ENCODE data around the gene MEP1A.

Gene MEP1A

DNA sequence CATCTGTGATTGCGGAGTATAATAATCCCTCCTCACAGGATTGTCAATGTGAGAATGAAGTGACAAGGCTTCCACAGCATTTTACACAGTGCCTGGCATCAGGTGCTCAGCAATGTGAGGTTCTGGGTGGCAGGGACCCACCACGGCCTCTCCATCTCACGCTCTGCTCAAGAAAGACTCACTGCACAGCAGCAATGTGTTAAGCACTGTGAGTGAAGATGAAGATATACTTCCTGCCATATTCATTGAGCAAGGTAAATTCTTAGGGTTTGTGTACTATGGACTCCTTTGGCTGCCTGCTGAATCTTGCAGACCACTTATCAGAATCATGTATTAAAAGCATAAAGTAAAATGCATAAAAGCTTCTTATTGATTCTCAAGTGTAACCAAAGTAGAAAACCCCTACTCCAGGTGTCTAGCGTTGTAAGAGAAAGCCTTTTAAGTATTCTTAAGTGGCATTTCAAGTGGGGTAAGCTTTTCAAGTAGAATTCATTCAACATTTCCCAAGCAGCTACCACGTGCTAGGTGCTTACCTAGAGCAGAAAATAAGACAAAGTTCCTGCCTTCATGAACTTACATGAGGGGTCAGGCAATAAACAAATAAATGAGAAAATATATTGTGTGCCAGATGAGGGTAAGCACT, 17.0 kb upstream of the MEP1A start:
- DNase-seq: peak in 1 of 2 experiments; percentile 66

DNA sequence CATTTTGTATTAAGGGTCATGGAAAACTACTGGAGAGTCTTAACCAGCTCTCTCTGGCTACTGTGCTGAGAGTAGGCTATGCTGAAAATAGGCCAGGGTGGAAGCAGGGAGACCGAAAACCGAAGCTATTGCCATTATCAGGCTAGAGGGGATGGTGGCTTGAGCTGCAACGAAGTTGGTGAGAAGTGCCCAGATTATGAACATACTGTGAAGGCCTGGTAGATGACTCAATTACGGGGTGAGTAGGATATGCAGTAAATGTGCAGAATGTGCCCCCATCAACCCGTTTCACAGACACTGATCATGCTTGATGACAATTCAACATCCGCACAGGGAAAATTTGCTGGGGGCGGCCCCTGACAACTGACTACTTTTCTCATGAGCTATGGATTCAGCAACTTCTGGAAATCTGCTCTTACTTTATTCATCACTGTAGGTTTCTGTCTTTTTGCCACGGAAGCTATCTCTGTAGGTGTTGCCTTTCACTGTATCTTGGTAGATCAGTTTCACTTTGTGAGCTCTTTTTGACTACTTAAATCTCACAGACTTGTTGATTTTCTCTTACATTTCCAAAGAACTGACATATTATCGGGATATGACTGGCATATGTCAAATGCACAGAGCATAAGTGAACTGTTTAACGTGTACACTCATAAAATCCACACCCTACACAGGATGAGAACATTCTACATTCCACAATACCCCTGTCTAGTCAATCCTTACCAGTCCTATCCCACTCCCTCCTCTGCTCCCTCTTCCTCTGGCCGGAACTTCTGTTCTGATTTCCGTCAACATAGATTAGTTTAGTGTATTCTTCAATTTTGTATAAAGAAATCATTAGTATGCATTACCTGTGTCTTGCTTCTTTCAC, 15.5 kb upstream of the MEP1A start:
- no peak for DNase-seq

DNA sequence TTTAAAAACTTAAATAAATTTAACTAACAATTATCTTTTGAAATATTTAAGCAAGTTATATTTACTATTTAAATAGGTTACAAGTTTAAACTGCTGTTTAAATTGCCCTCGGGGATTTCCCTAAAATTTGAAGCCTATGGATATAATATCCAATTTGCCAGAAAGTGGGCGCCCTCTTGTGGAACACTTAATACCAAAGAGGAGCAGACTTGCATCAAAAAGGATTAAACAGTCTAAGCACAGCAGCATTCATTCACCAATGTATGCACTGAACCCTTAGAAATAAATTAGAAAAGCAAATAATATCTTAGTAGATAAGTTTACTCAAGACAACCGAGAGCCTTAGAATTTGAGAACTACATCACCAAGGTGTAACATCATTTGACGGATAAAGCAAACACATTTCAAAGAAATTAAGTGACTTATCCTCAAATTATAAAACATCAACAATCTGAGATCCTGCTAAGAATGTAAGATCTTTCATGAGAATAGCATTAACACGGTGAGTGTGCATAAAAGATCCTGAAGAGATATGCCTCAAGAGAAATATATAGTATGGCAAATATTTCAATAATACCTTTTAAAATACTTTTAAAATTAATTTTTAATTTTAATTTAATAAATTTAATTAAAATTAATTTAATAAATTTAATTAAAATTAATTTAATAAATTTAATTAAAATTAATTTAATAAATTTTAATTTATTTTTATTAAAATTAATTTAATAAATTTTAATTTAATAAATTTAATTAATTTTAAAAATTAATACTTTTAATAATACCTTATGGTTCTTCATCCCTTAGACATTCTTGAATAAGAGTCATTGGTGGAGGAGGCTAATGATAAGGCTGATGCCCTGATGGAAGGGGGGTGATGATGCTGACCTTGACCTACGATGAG, 11.5 kb upstream of the MEP1A start:
- DNase-seq: peak in 1 of 2 experiments; percentile 44

DNA sequence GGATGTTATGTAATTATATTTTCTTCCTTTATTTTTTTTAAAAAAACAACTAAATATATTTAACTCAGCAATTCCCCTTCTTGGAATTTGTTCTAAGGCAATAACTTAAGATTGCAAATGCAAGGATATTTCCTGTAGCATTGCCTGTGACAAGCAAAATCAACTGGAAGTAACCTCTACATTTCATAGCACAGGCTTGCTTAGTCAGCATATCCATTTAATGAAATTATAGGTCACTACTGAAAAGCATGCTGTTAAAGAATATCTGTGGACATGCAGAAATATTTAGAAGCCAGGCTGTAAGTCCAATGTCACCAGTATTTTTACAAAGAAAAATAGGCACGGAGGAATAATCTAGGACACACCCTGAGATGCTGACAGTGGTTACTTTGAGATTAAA, 8.7 kb upstream of the MEP1A start:
- DNase-seq: no peak

DNA sequence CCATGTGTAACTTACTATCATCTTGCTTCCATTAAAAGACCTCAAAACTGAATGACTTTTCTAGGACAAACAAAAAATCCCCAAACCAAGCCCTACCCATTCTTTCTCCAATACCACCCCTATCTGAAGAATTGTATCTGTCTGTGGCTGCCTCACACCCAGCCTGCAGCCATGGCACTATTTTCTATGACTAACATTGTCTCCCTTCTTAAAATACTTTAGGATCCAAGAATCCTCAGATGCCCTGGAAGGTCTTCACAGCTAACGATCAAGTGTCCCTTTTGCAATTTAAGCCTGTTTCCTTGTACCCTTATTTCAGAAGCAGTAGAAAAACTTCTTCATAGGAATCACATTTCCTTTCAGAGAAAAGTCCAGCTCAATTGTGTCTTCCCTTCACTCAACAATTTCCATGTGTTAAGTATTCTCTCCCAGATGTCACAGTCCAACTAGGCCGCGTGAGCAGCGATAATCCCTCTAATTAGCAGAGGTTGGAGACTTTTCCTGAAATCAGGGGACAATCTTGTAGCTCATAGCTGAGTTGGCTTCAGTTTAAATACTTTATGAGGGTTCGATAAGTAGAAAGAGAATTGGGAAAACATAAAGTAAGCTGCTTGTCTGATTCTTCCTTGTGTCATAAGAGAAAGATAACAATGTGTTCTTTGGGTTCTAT, 5.2 kb upstream of the MEP1A start:
- no peak for DNase-seq

GRCh38 chr6:46788791-46789190, 4.4 kb upstream of the MEP1A start:
- DNase-seq: no peak

DNA sequence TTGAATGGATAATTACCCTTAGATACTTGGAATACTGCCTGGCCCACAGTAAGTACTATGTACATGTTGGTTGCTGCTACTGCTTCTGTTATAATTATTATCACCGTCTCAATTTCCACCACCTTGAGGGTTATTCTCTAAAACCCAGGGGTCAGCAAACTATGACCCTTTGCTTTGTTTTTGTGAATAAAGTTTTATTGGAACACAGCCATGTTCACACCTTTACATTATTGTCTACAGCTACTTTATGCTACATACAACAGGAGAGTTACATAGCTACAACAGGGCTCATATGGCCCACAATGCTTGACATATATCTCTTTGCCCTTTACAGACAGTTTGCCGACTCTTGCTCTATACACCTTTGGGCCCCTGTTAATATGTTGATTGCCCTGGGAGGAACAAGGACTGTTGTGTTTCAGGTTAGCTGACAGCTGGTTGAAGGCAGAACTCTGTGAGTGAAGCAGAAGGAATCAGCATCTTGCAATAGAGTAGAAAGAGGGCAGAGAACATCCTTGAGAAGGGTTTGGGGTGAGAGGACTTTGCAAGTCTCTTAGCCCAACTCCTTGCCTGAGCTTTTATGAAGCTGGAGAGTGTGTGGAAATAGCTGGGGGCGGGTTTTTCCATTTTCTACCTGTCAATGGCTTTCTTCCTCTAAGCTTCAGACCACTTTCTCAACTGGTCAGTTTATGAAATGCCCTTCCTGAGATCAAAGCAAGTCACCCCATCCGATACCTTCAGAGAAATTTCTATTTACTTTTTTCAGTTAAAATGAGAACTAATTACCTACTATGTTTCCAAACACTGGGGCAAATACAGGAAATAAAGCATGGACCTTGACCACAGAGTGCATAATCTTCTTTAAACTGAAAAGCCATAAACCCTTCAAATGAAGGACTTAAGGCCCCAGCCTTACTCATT, 3.5 kb upstream of the MEP1A start:
- DNase-seq: no peak

- DNase-seq: no peak
These were observed 2.8 kb upstream of the MEP1A start for GRCh38 chr6:46790355-46790874.

DNA sequence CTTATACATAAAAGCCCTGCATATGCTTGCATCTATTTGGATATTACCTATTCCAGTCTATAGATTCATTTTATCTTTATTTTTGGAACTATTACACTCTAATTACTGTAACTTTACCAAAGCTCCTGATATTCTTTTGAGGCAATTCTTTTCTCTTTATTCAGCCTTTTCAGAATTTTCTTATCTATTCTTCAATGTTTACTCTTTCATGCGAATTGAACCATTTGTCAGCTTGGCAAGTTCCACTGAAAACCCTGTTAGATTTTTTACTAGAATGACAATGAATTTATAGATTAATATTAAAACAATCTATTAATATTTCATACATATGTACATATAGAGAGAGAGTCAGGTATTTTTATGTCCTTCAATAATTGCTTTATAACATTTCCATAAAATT, 554 bp upstream of the MEP1A start:
- DNase-seq: no peak

GRCh38 chr6:46794068-46794467, 879 bp downstream of the MEP1A start:
- no peak for DNase-seq

DNA sequence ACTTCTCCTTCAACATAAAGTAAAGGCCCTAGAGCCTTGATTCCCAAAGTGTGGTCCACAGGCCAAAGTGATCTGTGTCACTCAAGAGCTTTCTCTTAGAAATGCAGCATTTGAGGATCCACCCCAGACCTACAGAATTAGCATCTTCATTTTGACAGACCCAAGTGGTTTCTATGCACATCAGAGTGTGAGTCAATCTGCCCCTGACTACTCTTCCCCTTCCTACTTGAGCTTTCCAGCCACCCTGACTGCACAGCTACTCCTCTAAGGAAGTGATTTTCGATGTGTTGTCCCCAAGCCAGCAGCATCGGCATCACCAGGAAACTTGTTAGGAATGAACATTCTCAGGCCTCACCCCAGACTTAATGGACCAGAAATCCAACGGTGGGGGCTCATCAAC, 2.6 kb downstream of the MEP1A start:
- DNase-seq: no peak

GRCh38 chr6:46796848-46797580, 3.8 kb downstream of the MEP1A start:
- DNase-seq: no peak

GRCh38 chr6:46799657-46800056, 6.5 kb downstream of the MEP1A start:
- DNase-seq: no peak

GRCh38 chr6:46808806-46809205, 15.6 kb downstream of the MEP1A start:
- DNase-seq: no peak

DNA sequence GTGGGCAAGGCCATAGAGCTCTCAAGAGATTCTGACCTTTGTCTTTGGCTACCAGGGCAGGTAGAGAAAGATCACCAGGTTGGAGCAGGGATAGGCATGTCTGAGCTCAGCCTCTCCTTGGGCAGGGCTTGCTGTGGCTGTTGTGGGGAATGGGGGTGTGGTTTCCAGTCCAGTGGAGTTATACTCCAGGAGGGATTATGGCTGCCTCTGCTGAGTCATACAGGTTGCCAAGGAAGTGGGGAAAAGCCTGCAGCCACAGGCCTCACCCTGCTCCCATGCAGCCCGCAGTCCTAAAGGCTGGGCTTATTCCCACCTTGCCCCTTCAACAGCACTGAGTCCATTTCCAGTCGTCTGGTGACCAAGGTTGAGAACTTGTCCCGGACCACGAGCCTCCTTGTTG, 21.9 kb downstream of the MEP1A start:
- DNase-seq: no peak

DNA sequence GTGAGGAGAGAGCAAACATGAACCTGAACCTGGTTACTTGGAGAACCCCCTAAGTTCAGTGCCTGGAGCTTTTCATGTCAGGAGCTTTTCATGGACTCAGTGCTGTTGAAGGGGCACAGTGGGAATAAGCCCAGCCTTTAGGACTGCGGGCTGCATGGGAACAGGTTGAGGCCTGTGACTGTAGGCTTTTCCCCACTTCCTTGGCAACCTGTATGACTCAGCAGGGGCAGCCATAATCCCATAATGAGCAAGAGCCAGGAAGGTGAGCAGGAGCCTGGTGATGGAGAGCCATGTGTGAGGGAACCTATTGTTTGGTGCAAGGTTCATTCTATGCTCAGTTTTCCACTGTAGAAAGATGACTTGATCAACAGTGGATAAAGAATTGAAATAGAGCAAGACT, 23.4 kb downstream of the MEP1A start:
- DNase-seq: no peak

DNA sequence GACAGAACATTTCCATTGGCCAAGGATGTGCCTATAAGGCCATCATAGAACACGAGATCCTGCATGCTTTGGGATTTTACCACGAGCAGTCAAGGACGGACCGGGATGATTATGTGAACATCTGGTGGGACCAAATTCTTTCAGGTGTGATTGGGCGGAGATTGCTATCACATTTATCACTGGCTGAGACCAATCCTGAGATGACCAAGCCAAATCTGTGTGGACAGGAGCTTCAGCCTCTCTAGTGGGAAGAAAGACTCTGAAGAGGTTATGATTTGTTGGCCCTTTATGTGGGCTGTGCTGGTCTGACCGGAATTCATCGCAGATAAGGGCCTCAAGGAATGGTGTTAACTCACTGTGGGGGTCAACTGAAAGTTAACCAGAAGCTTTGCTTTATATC, 26.4 kb downstream of the MEP1A start:
- DNase-seq: no peak

GRCh38 chr6:46821458-46821881, 28.3 kb downstream of the MEP1A start:
- DNase-seq: no peak

GRCh38 chr6:46828939-46829338, 35.8 kb downstream of the MEP1A start:
- DNase-seq: no peak

DNA sequence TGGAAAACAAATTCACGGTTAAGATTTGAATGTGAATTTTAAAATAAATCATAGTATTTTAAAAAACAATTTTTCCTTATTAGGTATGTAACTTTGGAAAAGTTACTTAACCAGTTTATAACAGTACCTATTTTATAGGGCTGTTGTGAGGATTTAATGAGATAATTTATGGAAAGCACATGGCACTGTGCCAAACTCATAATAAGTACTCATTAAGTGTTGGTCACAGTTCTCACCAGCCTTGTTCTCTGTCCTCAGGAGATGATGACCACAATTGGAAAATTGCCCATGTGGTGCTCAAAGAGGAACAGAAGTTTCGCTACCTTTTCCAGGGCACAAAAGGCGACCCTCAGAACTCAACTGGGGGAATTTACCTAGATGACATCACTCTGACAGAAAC, 39.6 kb downstream of the MEP1A start:
- no peak for DNase-seq
